Subcutaneous adipose tissue (tissue), 4 donors: ENCODE data around the gene DHRS7B. TPM values are rescaled to one million over a fixed set of nuclear protein-coding genes. Genes with fewer than 3 reads are reported as not detected.

Source experiments
- CTCF ChIP-seq: fragments of 450-650 bp; IDR thresholded peaks from one replicate; pipeline ENCODE4 v1.5.1; 2016; ENCODE audit warnings: low read depth, mild to moderate bottlenecking, control low read depth, antibody characterized with exemption, moderate library complexity
- total RNA-seq, 4 donors: library from RNA; depleted of rRNA; stranded (reverse); fragments of >200 nt; gene quantifications; one replicate each; pipeline ENCODE4 v1.1.0, GENCODE V29; 2016

Gene DHRS7B
- 10 to 100 TPM; 28.4 to 55.4 (median 45.0) TPM for total RNA-seq

DNA sequence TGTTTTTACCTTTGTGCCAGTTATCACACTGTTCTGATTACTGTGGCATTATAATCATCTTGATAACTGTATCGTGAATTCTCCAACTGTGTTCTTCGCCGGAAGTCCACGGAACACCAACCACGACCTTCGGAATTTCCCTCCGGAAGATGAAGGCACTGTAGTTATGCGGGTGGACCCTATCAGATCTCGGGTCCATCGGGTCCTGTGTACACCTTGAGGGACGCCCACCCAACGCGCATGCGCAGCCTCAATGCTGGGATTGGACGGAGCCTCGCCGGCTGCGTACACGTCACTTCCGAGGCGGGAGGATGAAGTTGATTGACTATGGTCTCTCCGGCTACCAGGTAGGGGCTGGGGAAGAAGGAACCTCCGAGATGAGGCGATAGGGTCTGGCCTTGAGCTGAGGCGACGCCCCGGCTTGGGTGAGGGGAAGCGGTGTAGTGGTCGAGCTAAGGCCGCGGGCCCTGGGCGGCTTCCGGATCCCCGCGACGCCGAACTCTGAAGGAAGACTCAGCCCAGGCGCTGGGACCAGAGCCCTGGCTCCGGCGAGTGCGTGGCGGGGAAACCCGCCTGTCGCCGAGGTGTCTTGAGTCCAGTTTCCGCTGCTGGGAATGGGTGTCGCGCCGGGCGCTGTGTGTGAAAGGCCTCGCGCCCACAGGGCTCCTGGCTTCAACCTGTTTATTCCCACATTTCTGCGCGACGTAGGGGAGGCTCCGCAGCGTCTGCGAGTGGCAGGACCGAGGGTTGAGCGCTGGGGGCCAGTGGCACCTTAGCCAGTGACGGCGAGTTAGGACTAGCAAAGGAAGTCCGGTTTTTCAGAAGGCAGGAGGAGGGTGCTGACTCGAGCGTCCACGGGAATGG, at the start of gene DHRS7B:
TSS of gene DHRS7B (plus strand) at position 320 of the 864 bp plus-strand sequence. CDS start at position 328, 8 bp downstream.
- no peak for TF ChIP-seq CTCF

GRCh38 chr17:21077281-21077680, 49.5 kb upstream of the DHRS7B start:
- TF ChIP-seq CTCF: no peak

DNA sequence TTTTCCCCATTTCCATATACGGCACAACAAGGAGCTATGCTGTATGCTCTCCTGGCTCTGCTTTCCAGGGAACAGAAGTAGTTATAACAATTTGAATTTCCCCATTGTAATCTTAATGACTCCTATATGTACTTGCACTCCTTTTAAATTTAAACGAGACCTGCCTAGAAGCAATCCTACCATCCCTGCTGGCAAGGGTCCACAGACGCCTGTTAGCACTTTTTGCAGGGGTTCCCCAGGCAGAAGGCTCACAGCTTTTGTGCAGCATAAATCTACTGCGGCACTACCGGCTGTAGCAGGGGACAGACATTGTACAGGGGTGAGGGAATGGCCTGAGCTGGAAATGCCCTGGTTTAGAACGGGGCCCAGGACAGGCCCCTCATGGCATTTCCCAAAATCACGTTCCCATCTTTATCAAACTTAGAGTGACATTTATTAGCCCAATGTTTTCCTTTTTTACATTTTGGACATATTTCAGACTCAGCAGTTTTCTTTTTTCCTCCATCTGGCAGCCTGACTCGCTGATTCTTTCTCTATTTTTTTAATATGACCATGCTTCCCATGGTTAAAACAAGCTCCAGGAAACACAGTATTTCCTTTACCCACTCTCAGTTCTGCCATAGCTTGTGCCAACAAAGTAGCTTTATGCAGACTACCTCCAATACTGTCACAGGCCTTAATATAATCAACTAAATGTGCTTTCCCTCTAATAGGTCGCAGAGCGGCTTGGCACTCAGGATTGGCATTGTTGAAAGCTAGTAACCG, 48.6 kb upstream of the DHRS7B start:
- TF ChIP-seq CTCF: no peak

- no peak for TF ChIP-seq CTCF
Observed at GRCh38 chr17:21079196-21079595, 47.6 kb upstream of the DHRS7B start.

- TF ChIP-seq CTCF: no peak
Observed at GRCh38 chr17:21082001-21082436, 44.7 kb upstream of the DHRS7B start.

DNA sequence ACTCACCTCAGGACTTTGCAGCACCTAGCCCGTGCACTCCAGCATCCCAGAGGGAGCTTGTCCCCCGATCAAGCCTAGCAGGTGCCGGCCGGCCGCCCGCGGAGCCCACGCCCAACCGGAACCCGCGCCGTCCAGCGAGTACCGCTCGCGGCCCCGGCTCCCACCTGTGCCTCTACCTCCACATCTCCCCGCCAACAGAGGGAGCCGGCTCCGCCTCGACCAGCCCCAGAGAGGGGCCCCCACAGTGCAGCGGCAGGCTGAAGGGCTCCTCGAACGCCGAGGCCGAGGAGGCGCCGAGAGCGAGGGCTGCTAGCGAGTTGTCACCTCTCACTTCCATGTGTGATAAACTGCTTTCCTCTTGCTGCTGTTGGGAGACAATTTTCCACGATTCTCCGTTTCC, 41.1 kb upstream of the DHRS7B start:
- no peak for TF ChIP-seq CTCF

GRCh38 chr17:21089145-21089544, 37.6 kb upstream of the DHRS7B start:
- no peak for TF ChIP-seq CTCF
